IMR-90 (cell line): Measurements from ENCODE around the gene PLD1.

Source experiments
- CTCF ChIP-seq: conservative IDR thresholded peaks from 2 replicates; pipeline ENCODE4 v1.5.1; 2012; ENCODE audit warnings: mild to moderate bottlenecking, low read depth, low read length, improper control_type of control experiment
- ELK1 ChIP-seq: fragments of 150-350 bp; IDR thresholded peaks from 2 replicates; pipeline ENCODE4 v1.6.1; 2016; ENCODE audit warnings: low read depth, mild to moderate bottlenecking, low read length, moderate library complexity, borderline replicate concordance
- FOS ChIP-seq: fragments of 150-350 bp; IDR thresholded peaks from 2 replicates; pipeline ENCODE4 v1.6.1; 2016; ENCODE audit warnings: low read depth, low read length
- MAFK ChIP-seq: IDR thresholded peaks from 2 replicates; pipeline ENCODE4 v1.6.1; 2012; ENCODE audit warnings: low read depth, low read length, improper control_type of control experiment
- MXI1 ChIP-seq: IDR thresholded peaks from 2 replicates; pipeline ENCODE4 v1.6.1; 2012; ENCODE audit warnings: low read depth, mild to moderate bottlenecking, low read length, moderate library complexity, borderline replicate concordance
- POLR2A ChIP-seq: IDR thresholded peaks from 2 replicates; pipeline ENCODE4 v1.6.1; 2012; ENCODE audit warnings: mild to moderate bottlenecking, low read depth, low read length
- RAD21 ChIP-seq: IDR thresholded peaks from 2 replicates; pipeline ENCODE4 v1.6.1; 2012; ENCODE audit warnings: low read length, improper control_type of control experiment
- RCOR1 ChIP-seq: IDR thresholded peaks from 2 replicates; pipeline ENCODE4 v1.6.1; 2012; ENCODE audit warnings: mild to moderate bottlenecking, low read length, improper control_type of control experiment; ENCODE audit not compliant: insufficient replicate concordance
- SMC3 ChIP-seq: fragments of 150-350 bp; IDR thresholded peaks from 2 replicates; pipeline ENCODE4 v1.6.1; 2016; ENCODE audit warnings: low read depth, mild to moderate bottlenecking, antibody characterized with exemption, low read length, moderate library complexity

- TF ChIP-seq RCOR1 (no peak), CTCF (no peak), RAD21 (no peak), ELK1 (no peak), FOS (no peak), MXI1 (no peak), SMC3 (no peak), POLR2A (no peak), MAFK (no peak)
Measured at GRCh38 chr3:171804618-171805389, 5.5 kb downstream of the PLD1 start.
